K562 (cell line): ENCODE measurements around the gene CTF1.

Experiments used
- CBFA2T2 ChIP-seq: fragments of 450-650 bp; conservative IDR thresholded peaks from 2 replicates; pipeline ENCODE4 v1.6.1; 2017; ENCODE audit warnings: mild to moderate bottlenecking
- CTCF ChIP-seq, 3 experiments: IDR thresholded peaks in 2 of 3; conservative IDR thresholded peaks in 1 of 3; 2 replicates each; pipeline ENCODE4 v1.5.1; 2011 to 2012; ENCODE audit warnings: low read length in 3 of 3, mild to moderate bottlenecking in 3 of 3, control low read depth in 2 of 3, improper control_type of control experiment in 1 of 3, inconsistent platforms in 1 of 3, low read depth in 1 of 3, mixed read lengths in 1 of 3, moderate library complexity in 1 of 3; ENCODE audit not compliant: insufficient read depth in 2 of 3
- MTA2 ChIP-seq: fragments of 450-650 bp; IDR thresholded peaks from 2 replicates; pipeline ENCODE4 v1.6.1; 2016; ENCODE audit warnings: low read depth
- TCF7L2 ChIP-seq: fragments of 150-350 bp; IDR thresholded peaks from 2 replicates; pipeline ENCODE4 v1.6.1; 2016; ENCODE audit warnings: low read depth, mild to moderate bottlenecking, low read length, moderate library complexity
- TF ChIP-seq, protein P1 (sequence below): sonication (generic); formaldehyde crosslinking; IDR thresholded peaks from 2 replicates; pipeline ENCODE4 v1.8.1; 2023; ENCODE audit warnings: mild to moderate bottlenecking, missing genetic modification reagents

DNA sequence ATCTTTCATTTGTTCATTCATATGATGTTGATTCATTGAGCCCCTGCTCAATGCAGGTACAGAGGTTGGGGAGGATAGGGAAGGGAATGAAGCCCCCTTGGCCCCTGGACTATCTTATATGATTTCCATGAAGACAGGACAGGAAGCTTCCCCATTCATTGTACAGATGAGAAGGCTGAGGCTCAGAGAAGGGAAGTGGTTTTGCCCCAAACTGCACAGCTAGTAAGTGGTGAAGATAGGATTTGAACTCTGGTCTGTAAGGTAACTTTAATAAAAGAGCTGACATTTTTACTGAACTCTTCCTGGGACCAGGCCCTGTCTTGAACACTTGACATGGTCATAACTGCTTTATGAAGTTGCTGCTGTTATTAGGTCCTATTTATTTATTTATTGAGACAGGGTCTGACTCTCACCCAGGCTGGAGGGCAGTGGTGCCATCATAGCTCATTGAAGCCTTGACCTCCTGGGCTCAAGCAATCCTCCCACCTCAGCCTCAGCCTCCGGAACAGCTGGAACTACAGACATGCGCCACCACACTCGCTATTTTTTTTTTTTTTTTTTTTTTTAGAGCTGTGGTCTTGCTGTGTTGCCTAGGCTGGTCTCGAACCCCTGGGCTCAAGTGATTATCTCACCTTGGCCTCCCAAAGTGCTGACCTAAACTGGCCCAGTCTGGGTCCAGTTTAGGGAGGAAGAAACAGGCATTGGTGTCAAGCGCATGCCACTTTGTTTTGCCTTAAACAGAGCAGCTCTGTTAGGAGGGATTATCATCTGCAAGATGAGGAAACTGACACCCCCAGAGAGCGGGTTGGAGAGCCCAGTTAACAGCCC lies 5.0 kb downstream of the CTF1 start:
- TF ChIP-seq CTCF (IDR thresholded peaks at IDR 0.05 in 2 of 3, conservative IDR thresholded peaks at IDR 0.05 in 1 of 3; ENCODE audit: insufficient read depth in 2 of 3, low read depth in 1 of 3, low read length in 3 of 3) (no peak), CBFA2T2 (no peak), MTA2 (no peak), TCF7L2 (no peak)
- TF ChIP-seq, protein P1, sequence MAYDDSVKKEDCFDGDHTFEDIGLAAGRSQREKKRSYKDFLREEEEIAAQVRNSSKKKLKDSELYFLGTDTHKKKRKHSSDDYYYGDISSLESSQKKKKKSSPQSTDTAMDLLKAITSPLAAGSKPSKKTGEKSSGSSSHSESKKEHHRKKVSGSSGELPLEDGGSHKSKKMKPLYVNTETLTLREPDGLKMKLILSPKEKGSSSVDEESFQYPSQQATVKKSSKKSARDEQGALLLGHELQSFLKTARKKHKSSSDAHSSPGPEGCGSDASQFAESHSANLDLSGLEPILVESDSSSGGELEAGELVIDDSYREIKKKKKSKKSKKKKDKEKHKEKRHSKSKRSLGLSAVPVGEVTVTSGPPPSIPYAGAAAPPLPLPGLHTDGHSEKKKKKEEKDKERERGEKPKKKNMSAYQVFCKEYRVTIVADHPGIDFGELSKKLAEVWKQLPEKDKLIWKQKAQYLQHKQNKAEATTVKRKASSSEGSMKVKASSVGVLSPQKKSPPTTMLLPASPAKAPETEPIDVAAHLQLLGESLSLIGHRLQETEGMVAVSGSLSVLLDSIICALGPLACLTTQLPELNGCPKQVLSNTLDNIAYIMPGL (CRISPR knock-in tag) = no peak
